LoVo (cell line): ENCODE measurements around the gene ITSN1.
"Not testable (repeated sequence)": the region's sequence is repeated elsewhere in the genome, so short reads cannot be mapped to it uniquely, and the experiment has no call there.

Source experiments
- DNase-seq: peaks from one replicate; pipeline ENCODE4 v3.0.0-alpha.2; 2016; ENCODE audit warnings: low spot score

The ITSN1 gene

DNA sequence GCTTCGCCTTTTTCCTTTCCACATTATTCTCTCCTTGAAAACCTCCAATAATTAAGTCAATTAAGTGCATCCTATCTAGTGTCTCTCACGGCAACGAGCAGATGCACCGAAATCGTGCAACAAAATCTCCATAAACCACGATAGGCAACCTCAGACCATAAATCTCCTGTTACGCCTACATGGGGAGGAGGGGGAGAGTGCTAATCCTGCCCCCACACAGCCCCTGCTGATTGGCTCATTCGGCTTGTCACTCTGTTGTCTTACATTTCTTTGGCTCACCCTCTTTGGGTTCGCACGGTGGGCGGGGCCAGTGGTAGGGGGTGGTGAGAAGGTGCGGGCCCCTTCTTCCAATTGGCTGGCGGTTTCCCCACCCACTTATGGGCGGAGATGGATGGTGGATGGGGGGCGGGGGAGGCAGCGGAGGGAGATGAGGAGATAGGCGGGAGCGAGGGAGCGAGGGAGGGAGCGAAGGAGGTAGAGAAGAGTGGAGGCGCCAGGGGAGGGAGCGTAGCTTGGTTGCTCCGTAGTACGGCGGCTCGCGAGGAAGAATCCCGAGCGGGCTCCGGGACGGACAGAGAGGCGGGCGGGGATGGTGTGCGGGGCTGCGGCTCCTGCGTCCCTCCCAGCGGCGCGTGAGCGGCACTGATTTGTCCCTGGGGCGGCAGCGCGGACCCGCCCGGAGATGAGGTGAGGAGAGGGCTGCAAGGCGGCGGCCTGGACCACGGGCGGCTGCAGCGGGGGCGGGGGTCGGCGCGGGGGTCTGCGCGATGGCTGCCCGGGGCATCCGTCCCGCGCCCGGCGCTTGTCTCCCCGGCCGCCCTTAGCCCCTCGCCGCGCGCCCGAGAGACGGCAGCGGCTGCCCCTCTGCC is at the start of gene ITSN1:
Gene ITSN1 (plus strand): TSS at position 475 of the 869 bp plus-strand sequence. CDS start 76,328 bp downstream, outside the sequence.
- peak; percentile 98 for DNase-seq

DNA sequence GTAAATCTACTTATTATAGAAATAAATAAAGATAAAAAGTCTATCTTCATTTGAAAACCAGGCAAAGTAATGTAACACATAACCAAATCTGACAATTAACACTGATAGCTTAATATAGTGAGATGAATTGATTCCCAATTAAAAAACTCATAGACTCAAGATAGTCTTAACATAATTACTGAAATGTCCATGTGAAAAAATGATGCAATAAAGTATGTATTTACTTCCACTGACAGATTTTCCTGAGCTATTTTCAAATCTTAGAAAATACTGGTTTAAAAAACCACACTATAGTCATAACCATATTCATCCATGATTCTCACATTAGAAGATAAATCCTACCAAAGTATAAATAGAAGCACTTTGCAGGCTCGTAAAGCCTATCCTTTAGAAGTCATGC is 44.2 kb upstream of the ITSN1 start:
- no peak for DNase-seq

DNA sequence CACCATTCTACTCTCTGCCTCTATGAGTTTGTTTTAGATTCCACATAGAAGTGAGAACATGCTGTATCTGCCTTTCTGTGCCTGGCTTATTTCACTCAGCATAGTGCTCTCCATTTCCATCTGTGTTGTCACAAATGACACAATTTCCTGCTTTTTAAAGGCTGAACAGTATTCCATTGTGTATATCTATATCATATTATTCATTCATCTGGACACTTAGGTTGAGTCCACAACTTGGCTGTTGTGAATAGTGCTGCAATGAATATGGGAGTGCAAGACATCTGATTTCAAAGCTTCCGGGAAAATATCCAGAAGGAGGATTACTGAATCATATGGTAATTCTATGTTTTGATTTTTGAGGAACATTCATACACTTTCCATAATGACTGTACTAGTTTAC is 33.7 kb upstream of the ITSN1 start:
- DNase-seq = no peak

DNA sequence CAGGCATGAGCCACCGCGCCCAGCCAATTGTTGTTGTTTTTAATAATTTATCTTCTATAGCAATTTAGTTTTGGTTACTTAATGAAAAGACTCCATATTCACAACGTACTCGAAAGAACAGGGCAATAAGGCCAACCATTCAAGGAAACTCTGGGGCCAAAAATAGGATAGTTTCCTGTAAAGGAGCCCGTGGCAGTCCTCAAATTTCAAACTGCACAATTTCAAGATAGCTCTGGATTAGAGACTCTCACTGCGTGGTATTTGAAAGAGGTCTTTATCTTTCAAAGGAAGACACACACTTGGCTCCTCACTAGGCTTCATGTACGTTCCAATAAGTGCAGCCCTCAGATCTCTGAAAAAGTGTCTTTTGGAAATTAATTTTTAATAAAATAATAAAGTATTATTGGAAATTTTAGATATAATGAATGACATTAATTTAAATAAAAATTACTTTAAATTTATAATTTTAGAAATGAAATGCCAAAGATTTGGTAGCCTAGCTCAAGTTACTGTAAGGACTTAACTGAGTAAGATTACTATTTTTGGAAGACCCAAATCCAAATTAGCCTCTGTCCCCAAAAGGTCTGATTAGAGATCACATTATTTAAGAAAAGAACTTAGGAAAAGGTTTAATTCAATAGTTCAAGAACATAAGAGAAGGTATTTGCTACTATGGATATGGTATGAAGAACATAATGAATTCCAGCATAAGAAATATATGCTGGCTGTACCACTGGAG is 31.1 kb upstream of the ITSN1 start:
- DNase-seq = no peak

DNA sequence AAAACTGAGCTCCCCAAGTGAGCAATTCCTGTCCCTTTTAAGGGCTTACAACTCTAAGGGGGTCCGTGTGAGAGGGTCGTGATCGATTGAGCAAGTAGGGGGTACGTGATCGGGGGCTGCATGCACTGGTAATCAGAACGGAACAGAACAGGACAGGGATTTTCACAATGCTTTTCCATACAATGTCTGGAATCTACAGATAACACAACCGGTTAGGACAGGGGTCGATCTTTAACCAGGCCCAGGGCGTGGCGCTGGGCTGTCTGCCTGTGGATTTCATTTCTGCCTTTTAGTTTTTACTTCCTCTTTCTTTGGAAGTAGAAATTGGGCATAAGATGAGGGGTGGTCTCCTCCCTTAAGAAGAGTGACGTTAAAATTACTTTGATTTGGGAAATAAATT is 24.7 kb upstream of the ITSN1 start:
- not testable (repeated sequence) for DNase-seq

DNA sequence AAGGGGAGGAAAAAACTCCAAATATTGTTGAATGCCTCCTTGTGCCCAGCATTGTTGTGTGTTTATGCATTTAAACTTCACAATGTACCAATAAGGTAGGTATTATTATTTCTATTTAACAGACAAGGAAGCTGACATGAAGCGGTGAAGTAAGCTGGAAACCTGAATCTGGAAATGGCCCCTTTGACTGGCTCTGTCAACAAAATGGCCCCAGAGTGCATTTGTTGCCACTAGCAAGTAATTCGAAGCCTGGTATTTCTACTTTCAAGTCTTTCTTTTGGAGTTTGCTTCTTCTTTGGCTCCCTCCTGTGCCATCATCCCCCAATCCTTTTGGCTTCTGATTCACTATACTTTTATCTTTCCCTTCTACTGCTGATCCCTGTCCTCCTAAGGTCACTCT is 23.9 kb upstream of the ITSN1 start:
- no peak for DNase-seq

DNA sequence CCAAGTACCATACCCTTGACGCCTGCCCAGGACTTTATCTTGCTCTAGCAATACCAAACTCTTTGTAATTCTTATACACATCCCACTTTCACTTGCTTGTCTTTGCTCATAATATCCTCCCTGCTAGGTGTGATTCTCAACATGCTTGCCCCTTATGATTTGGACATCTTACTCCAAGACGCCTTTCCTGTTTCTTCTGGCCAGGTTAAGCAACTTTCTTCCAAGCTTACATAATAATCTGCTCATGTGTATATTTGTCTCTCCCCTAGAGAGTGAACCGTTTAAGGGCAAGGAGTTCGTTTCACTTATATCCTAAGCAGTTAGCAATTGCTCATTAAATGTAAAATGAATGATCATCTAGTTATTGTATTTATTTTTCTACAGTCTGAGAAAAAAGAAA is 22.6 kb upstream of the ITSN1 start:
- no peak for DNase-seq

DNA sequence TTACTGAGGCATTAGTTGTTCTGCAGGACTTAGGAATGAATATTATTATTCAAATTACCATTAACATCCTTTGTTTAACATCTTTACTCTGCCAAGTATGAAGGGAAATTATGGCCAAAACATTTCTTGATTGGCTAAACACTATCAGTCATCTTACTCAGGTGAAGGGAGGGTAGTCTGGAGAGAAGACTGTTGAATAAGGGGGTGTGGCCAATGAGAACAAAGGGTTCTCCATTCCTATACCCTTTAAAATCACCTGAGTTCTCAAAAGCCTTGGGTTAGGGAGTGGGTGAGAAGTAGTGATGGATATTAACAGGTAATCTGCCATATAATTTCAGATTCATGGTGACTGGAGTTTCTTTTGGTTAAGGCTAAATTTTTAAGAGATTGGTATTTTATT is 20.0 kb upstream of the ITSN1 start:
- DNase-seq = no peak

DNA sequence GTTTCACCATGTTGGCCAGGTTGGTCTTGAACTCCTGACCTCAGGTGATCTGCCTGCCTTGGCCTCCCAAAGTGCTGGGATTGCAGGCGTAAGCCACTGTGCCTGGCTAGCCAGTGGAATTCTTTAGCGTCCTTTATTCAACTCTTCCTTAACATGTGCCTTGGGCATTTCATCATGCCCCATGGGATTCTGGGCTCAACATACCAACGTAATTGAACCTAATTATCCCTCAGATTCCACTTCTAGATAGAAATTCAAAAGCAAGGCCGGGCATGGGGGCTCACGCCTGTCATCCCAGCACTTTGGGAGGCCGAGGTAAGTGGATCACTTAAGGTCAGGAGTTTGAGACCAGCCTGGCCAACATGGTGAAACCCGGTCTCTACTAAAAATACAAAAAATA is 16.1 kb upstream of the ITSN1 start:
- not testable (repeated sequence) for DNase-seq

DNA sequence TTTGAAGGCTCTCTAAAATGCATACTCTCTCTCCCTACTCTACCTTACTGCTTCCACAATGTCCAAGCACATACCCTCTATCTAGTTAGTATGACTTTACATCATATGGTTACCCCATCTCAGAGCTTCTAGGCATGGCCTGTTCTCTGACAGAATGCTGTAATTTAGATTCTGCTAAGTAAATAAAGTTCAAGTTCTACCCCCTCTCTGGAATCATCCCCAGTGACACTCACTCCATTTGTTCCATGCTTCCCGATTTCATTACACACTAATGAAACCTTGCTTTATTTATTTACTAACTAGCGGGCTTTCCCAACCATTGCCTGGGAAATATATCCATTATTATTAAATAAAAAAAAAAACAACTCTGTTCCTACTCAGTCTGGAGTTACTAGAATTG is 8.0 kb upstream of the ITSN1 start:
- no peak for DNase-seq

DNA sequence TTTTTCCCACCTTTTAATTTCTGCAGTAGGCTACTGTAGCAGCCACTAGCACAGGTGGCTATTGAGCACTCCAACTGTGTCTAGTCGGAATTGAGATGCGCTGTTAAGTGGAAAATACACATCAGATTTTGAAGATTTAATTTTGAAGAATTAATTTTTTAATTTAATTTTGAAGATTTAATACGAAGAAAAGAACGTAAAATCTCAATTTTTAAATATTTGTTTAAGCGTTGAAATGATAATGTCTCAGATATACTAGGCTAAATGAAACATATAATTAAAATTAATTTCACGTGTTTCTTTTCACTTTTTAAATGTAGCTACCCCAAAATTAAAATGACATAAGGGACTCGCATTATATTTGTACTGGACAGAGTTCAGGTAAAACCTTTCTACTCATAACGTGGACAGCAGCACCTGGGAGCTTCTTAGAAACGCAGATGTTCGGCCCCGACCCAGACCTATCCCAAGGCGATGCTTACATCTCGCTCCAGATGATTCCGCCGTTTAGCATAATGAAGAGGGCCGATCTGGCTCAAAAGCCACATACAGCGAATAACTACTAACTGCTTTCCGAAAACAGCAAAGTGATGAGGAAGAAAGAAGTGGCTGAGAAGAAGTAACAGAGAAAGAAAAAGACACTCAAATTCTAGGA is 1.5 kb upstream of the ITSN1 start:
- no peak for DNase-seq

DNA sequence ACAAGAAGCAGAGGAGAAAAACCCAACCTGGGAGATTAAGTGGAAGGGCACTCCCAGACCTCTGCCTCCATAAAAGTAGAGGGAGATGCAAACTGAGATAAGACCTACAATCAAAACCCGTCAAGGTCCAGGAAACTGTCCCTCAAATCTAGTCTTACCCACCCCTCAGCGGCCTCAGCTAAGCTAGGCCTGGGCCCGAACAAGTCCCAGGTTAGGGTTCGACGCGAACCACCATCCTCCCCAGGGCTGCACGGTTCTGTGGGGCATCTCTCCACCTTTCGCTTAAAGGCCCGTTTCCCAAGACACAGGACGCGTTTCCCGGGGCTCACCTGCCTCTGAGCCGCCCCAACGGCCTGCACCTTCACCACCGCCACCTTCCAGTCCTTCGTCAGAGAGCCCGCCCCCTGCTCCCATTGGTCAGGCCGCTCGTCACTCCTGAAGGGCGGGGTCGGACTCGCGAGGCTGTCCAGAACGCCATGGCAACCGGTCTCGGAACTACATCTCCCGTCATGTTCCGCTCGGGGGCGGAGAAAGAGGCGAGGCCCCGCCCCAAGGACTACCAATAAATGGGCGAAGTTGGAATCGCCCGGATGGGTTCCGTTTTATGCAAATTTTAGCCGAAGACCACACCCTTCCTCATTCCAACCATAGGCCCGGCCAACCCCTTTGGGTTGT is 812 bp upstream of the ITSN1 start, which contains the start of gene CRYZL1:
Gene CRYZL1 (minus strand): TSS at position 390 of the 675 bp plus-strand sequence. CDS start 10,190 bp downstream, outside the sequence.
- DNase-seq = peak; percentile 99

DNA sequence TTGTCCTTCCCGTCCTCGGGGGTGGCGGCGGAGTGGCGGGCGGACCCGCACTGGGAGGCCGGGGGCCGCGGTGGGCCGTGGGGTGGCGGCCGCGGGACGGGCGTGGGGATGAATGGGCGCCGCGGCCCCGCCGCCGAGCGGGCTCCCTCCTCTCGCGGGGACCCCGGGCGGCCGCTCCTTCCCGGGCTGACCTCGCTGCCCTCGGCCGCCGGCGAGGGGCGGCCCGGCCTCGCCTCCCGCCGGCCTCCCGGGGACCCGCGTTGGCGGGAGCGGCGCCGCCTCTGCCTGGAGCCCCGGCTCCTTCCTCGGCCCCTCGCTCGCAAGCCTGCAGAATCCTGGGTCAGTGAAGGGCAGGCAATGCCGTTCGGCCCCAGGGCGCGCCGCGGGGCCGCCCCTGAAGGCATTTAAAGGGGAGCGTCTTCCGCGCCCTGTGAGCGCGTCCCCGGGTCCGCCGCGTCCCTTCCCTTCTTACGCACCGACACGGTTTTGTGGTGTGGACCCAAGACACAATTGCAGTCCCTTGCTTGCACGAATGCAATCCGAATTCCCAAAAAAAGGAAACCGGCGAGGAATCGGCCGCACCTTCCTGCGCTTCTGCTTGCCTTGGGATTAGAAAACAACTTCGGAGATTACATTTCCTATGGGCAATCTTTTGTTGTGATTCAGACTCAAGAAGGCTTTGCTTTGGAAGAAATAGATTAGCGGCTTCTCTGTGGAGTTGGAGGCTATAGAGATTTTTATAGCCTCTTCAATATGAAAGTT is 776 bp downstream of the ITSN1 start:
- peak; percentile 40 for DNase-seq

DNA sequence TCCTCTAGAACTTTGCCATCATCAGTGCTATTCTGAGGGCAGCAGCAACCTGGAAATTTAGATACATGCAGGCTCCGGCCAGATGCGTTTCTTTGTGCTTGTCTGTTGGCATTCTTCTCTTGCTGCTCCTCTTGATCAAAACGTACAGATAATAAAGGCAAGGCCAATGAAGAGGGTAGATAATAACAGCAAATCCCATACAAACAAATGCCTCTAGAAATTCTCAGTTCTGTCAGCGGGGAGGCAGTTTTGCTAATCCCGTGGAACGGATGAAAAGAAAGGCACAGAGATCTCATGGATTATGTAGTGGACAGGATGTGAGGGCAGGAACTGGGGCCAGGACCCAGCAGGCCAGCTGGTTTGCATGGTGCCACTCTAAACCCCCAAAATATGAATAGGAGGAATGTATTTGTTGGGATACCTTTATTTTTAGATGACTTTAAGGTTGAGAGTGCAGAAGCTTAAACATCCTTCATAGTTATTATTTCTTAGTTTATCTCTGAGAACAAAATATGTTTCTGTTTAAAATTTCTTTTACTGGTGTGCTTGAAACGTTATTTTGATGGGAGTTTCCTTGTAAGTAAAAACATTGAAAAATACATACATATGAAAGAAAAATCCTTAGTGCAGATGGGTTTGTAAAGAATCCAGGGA is 1.5 kb downstream of the ITSN1 start:
- DNase-seq = no peak

DNA sequence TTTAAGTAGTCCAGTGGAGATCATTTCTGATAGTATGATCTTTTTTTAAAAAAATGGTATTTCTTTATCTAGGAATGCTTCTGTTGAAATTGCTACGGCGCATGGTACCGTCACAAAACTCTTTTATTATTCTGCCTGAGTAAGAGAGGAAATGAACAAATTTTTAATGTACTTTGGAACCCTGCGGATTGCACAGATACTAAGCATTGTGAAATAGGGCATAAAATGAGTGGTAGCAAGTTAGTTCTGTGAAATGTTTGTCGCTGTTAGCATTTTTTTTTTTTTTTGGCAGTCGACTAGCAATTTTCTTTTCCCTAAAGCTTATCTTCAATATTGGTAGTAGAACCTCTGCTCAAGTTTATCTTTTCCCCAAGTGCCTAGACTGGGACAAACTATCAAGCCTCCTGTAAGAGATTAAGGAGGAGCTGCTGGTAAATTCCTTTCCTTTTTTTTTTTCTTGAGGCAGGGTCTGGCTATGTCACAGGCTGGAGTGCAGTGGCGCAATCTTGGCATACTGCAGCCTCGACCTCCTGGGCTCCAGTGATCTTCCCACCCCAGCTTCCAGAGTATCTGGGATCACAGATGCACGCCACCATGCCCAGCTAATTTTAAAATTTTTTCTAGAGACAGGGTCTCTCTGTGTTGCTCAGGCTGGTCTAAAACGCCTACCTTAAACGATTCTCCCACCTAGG is 2.2 kb downstream of the ITSN1 start:
- no peak for DNase-seq

DNA sequence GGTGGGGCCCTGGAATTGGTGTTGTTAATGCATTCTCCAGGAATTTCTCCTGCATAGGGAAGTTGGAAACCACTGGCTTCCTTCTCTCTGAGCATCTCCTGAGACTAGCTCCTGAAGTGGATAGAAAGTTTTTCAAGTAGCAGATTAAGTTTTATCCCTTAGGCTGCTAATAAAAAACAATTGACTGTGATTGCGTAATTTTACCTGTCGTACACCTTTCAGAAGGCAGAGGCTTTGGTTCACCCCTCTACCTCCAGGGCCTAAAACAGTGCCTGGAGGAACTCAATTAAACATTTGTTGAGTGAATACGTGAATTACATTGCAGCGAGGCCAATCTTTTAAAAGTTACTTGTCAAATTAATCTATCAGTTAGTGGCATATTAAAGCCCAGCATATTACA is 3.4 kb downstream of the ITSN1 start:
- DNase-seq = no peak

DNA sequence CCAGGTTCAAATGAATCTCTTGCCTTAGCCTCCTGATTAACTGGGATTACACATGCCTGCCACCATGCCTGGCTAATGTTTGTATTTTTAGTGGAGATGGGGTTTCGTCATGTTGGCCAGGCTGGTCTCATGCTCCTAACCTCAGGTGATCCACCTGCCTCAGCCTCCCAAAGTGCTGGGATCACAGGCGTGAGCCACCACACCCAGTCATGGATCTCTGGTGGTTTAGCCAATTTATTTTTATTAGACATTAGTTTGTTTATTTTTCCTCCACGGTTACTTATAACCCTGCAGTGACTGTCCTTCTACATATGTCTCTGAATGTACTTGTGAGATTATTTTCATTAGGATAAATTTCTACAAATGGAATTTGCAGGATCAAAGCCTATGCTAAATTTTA is 5.3 kb downstream of the ITSN1 start:
- DNase-seq = no peak

DNA sequence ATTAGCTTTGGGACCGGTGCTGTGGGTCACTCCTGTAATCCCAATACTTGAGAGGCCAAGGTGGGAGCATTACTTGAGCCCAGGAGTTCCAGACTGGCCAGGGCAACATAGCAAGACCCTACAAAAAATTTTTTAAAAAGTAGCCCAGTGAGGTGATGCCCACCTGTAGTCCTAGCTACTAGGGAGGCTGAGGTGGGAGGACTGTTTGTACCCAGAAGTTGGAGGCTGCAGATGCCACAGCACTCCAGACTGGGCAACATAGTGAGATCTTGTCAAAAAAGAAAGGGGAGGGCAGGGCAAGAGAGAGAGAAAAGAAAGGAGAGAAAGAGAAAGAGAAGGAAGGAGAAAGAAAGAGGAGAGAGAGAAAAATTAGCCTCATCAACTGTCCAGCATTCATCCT is 6.3 kb downstream of the ITSN1 start:
- no peak for DNase-seq

DNA sequence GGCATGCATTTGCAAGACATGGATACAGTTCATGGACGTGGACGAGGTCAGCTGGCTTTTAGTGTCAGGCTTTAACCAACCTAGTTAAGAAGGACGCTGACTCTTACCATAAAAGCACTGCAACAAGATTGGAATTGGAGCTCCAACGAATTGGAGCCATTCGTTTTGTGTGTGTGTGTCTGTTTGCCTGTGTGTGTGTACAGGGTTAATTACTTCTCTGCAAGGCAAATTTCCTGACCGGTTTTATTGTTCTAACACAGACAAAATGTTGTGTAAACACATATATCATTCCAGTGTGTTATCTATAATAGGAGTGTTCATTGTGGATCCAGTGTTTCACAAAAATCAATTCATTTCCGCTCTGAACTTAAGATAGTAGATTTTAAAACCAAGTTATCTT is 7.9 kb downstream of the ITSN1 start:
- DNase-seq = no peak

DNA sequence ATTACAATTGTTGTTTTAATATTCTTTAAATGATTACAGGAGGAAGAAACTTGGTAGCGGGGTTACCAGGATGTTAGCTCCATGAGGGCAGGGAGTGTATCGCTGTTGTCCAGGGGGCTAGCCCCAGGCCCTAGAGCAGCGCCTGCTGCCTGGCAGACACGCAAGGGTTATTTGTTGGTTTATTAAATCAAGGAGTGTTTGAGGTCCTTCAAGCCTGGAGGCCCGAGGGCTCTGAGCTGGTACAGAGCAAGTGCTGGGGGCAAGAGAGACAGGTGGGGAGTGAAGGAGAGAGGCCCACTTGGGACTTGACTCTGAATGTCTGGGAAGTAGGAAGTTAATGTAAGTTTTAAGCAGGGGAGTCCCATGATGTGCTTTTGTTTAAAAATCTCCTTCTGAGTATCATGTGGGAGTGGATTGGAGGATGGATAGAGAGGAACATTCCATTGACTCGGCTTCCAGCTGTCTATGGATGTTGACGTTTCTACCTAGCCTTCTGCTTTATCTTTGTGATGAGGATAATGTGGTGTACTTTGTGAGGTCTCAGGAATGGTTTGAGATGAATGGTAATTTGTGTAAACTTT is 8.7 kb downstream of the ITSN1 start:
- DNase-seq = no peak
